K562 (cell line): ENCODE measurements around the gene SOS1. TPM values are rescaled to one million over a fixed set of nuclear protein-coding genes. Genes with fewer than 3 reads are reported as not detected.

ENCODE experiments used
- ADNP ChIP-seq: fragments of 200-800 bp; sonication (Bioruptor generic); IDR thresholded peaks from 2 replicates; pipeline ENCODE4 v1.6.1; 2016; ENCODE audit warnings: missing genetic modification characterization, missing compliant biosample characterization
- GMEB1 ChIP-seq: fragments of 250-450 bp; sonication (Bioruptor Pico); IDR thresholded peaks from 2 replicates; pipeline ENCODE4 v1.4.0; 2020; ENCODE audit warnings: mild to moderate bottlenecking
- HDAC1 ChIP-seq, 2 experiments: fragments of 450-650 bp; IDR thresholded peaks; 2 replicates each; pipeline ENCODE4 v1.6.1; 2016 to 2017; ENCODE audit warnings: inconsistent platforms in 1 of 2, mild to moderate bottlenecking in 1 of 2, moderate library complexity in 1 of 2
- HOMEZ ChIP-seq: fragments of 250-450 bp; sonication (Bioruptor Pico); IDR thresholded peaks from 2 replicates; pipeline ENCODE4 v1.4.0; 2020; ENCODE audit warnings: mild to moderate bottlenecking, moderate library complexity
- KDM1A ChIP-seq, 2 experiments: fragments of 450-650 bp; IDR thresholded peaks; 2 replicates each; pipeline ENCODE4 v1.6.1; 2016; ENCODE audit warnings: mild to moderate bottlenecking in 2 of 2
- KLF13 ChIP-seq: fragments of 450-650 bp; IDR thresholded peaks from 2 replicates; pipeline ENCODE4 v1.6.1; 2016; ENCODE audit warnings: missing genetic modification characterization, low read depth, mild to moderate bottlenecking, missing compliant biosample characterization, moderate library complexity, borderline replicate concordance
- MAFK ChIP-seq: IDR thresholded peaks from 2 replicates; pipeline ENCODE4 v1.6.1; 2011; ENCODE audit warnings: low read length, improper control_type of control experiment
- MCM3 ChIP-seq: fragments of 450-650 bp; IDR thresholded peaks from 2 replicates; pipeline ENCODE4 v1.6.1; 2016
- NR2C1 ChIP-seq, 2 experiments: fragments of 450-650 bp; IDR thresholded peaks; 2 replicates each; pipeline ENCODE4 v1.6.1; 2017; ENCODE audit warnings: mild to moderate bottlenecking in 2 of 2, antibody characterized with exemption in 1 of 2, inconsistent platforms in 1 of 2, missing compliant biosample characterization in 1 of 2, missing genetic modification characterization in 1 of 2
- PML ChIP-seq: IDR thresholded peaks from 2 replicates; pipeline ENCODE4 v1.6.1; 2012; ENCODE audit warnings: low read length, inconsistent platforms
- POLR2AphosphoS5 ChIP-seq: IDR thresholded peaks from 2 replicates; pipeline ENCODE4 v1.6.1; 2011; ENCODE audit warnings: mild to moderate bottlenecking, low read depth, low read length, moderate library complexity; ENCODE audit not compliant: control insufficient read depth, insufficient read depth
- SMAD2 ChIP-seq: fragments of 150-350 bp; IDR thresholded peaks from 2 replicates; pipeline ENCODE4 v1.6.1; 2014; ENCODE audit warnings: low read depth, mild to moderate bottlenecking, low read length
- SNAPC5 ChIP-seq: fragments of 250-450 bp; sonication (Bioruptor Pico); IDR thresholded peaks from 2 replicates; pipeline ENCODE4 v1.8.0; 2021; ENCODE audit warnings: moderate library complexity, mild to moderate bottlenecking, inconsistent platforms
- SNIP1 ChIP-seq: fragments of 450-650 bp; IDR thresholded peaks from 2 replicates; pipeline ENCODE4 v1.7.1; 2017; ENCODE audit warnings: low read depth, mild to moderate bottlenecking
- TEAD4 ChIP-seq, 2 experiments: sonication (generic) in 1 of 2; formaldehyde crosslinking in 1 of 2; IDR thresholded peaks; 2 replicates each; pipeline versions ENCODE4 v1.6.1 to v1.8.0; 2012 to 2022; ENCODE audit warnings: borderline replicate concordance in 1 of 2, inconsistent platforms in 1 of 2, low read length in 1 of 2, mild to moderate bottlenecking in 1 of 2, missing genetic modification reagents in 1 of 2
- ZFX ChIP-seq: sonication (generic); formaldehyde crosslinking; IDR thresholded peaks from 2 replicates; pipeline ENCODE4 v1.8.0; 2022; ENCODE audit warnings: mild to moderate bottlenecking, missing genetic modification reagents, moderate library complexity
- ZNF253 ChIP-seq: fragments of 250-450 bp; sonication (Bioruptor Pico); conservative IDR thresholded peaks from 2 replicates; pipeline ENCODE4 v1.6.1; 2021; ENCODE audit warnings: mild to moderate bottlenecking
- ZNF584 ChIP-seq: fragments of 200-800 bp; sonication (Bioruptor generic); IDR thresholded peaks from 2 replicates; pipeline ENCODE4 v1.6.1; 2016; ENCODE audit warnings: low read depth, mild to moderate bottlenecking, missing genetic modification characterization, missing compliant biosample characterization
- ZNF76 ChIP-seq: fragments of 250-450 bp; sonication (Bioruptor Pico); IDR thresholded peaks from 2 replicates; pipeline ENCODE4 v1.4.0; 2020; ENCODE audit warnings: mild to moderate bottlenecking, moderate library complexity, borderline replicate concordance
- ZNF764 ChIP-seq: fragments of 250-450 bp; sonication (Bioruptor Pico); IDR thresholded peaks from 2 replicates; pipeline ENCODE4 v1.4.0; 2020; ENCODE audit warnings: low read depth, mild to moderate bottlenecking, moderate library complexity
- ZNF778 ChIP-seq: fragments of 450-650 bp; formaldehyde crosslinking; IDR thresholded peaks from 2 replicates; pipeline ENCODE4 v1.4.0; 2020; ENCODE audit warnings: mild to moderate bottlenecking, moderate library complexity
- polyA plus RNA-seq, 8 experiments: library from polyadenylated mRNA; depleted of rRNA in 4 of 8; stranded (reverse) in 5 of 8; unstranded in 3 of 8; fragments of >200 nt; fragmentation: Nextera tagmentation in 2 of 8; fragmentation: Illumina TruSeq in 1 of 8; extraction: Ambion mirVana in 2 of 8; extraction: Trizol in 1 of 8; gene quantifications; 2 replicates each; pipeline versions ENCODE4 v1.2.1 to v1.2.3, GENCODE V29; 2011 to 2014; ENCODE audit warnings: inconsistent platforms in 1 of 8, missing spikeins in 1 of 8
- total RNA-seq, 7 experiments: library from RNA; depleted of rRNA in 6 of 7; stranded (reverse); fragments of >200 nt in 6 of 7; fragmentation: Illumina TruSeq in 2 of 7; extraction: Trizol in 2 of 7; gene quantifications; 2 replicates each; pipeline versions ENCODE4 v1.2.1 to v1.2.3, GENCODE V29; 2011 to 2021; ENCODE audit warnings: low replicate concordance in 1 of 7
- TF ChIP-seq, protein P1 (sequence below): fragments of 450-650 bp; IDR thresholded peaks from 2 replicates; pipeline ENCODE4 v1.6.1; 2016; ENCODE audit warnings: mild to moderate bottlenecking
- TF ChIP-seq, protein P2 (sequence below): fragments of 450-650 bp; IDR thresholded peaks from 2 replicates; pipeline ENCODE4 v1.6.1; 2016; ENCODE audit warnings: low read depth, mild to moderate bottlenecking, moderate library complexity

SOS1 gene
- total and polyA plus RNA-seq, 9 of the 15 experiments (the other 6 are each of a cell fraction or from before 2014, with no cell fraction given), result 2.5 to 27.1 (median 16.3) TPM

GRCh38 chr2:38945911-38946310 lies 174.9 kb downstream of the SOS1 start (continued):
- TF ChIP-seq, protein P1, sequence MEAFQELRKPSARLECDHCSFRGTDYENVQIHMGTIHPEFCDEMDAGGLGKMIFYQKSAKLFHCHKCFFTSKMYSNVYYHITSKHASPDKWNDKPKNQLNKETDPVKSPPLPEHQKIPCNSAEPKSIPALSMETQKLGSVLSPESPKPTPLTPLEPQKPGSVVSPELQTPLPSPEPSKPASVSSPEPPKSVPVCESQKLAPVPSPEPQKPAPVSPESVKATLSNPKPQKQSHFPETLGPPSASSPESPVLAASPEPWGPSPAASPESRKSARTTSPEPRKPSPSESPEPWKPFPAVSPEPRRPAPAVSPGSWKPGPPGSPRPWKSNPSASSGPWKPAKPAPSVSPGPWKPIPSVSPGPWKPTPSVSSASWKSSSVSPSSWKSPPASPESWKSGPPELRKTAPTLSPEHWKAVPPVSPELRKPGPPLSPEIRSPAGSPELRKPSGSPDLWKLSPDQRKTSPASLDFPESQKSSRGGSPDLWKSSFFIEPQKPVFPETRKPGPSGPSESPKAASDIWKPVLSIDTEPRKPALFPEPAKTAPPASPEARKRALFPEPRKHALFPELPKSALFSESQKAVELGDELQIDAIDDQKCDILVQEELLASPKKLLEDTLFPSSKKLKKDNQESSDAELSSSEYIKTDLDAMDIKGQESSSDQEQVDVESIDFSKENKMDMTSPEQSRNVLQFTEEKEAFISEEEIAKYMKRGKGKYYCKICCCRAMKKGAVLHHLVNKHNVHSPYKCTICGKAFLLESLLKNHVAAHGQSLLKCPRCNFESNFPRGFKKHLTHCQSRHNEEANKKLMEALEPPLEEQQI, result no peak
- no peak for TF ChIP-seq SMAD2
- TF ChIP-seq SNAPC5 (CRISPR knock-in tag), result no peak
- TF ChIP-seq ADNP (tag), result no peak
- peak; percentile 64; the same call in 1 of the 2 replicates for TF ChIP-seq NR2C1 (IDR thresholded peaks at IDR 0.05)
- TF ChIP-seq NR2C1 (tag; IDR thresholded peaks at IDR 0.05), result peak; percentile 65; the same call in 1 of the 2 replicates
- TF ChIP-seq GMEB1 (CRISPR knock-in tag), result no peak
- TF ChIP-seq, protein P2, sequence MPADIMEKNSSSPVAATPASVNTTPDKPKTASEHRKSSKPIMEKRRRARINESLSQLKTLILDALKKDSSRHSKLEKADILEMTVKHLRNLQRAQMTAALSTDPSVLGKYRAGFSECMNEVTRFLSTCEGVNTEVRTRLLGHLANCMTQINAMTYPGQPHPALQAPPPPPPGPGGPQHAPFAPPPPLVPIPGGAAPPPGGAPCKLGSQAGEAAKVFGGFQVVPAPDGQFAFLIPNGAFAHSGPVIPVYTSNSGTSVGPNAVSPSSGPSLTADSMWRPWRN, result no peak; the same call in 1 of the 2 replicates
- no peak for TF ChIP-seq ZNF253 (CRISPR knock-in tag)
- TF ChIP-seq TEAD4 (IDR thresholded peaks at IDR 0.05; ENCODE audit: low read length), result peak; percentile 89
- no peak for TF ChIP-seq TEAD4 (CRISPR knock-in tag; IDR thresholded peaks at IDR 0.05; ENCODE audit: borderline replicate concordance)
- TF ChIP-seq HOMEZ (CRISPR knock-in tag), result no peak
- TF ChIP-seq ZNF76, result no peak
- TF ChIP-seq POLR2AphosphoS5, result peak; percentile 58; the same call in 1 of the 2 replicates
- no peak for TF ChIP-seq MAFK
- TF ChIP-seq ZNF778 (CRISPR knock-in tag), result no peak
- TF ChIP-seq ZNF764 (CRISPR knock-in tag), result no peak
- TF ChIP-seq HDAC1 (IDR thresholded peaks at IDR 0.05), result no peak
- TF ChIP-seq KDM1A (IDR thresholded peaks at IDR 0.05), result 0 out of 4 replicates have a peak, but pooled peaks of 1 of the 2 experiments have one; percentile 18
- peak; percentile 59; the same call in 1 of the 2 replicates for TF ChIP-seq ZNF584 (CRISPR knock-in tag)
- no peak for TF ChIP-seq MCM3
- TF ChIP-seq PML, result peak; percentile 69; the same call in 1 of the 2 replicates
- TF ChIP-seq ZFX (CRISPR knock-in tag), result no peak
- no peak for TF ChIP-seq SNIP1
- TF ChIP-seq KLF13 (tag), result no peak
